Sigmoid colon (tissue), 4 donors: ENCODE results near the gene DHRS7B.

ENCODE experiments used
- EP300 ChIP-seq, 4 donors: sonication (generic); formaldehyde crosslinking; IDR thresholded peaks; one replicate each; pipeline ENCODE4 v1.6.1; 2017; ENCODE audit warnings: antibody characterized with exemption in 4 of 4
- POLR2A ChIP-seq, 2 donors: fragments of 450-650 bp; IDR thresholded peaks; one replicate each; pipeline ENCODE4 v1.6.1; 2016; ENCODE audit warnings: antibody characterized with exemption in 2 of 2, mild to moderate bottlenecking in 2 of 2, moderate library complexity in 2 of 2
- POLR2AphosphoS5 ChIP-seq, 4 donors: sonication (generic); formaldehyde crosslinking; IDR thresholded peaks; one replicate each; pipeline ENCODE4 v1.6.1; 2017; ENCODE audit warnings: antibody characterized with exemption in 4 of 4
- TF ChIP-seq, protein P1 (sequence below), 4 experiments: fragments of 450-650 bp in 3 of 4; fragments of 200-600 bp in 1 of 4; IDR thresholded peaks; one replicate each; pipeline ENCODE4 v1.5.1; 2016 to 2019; ENCODE audit warnings: antibody characterized with exemption in 4 of 4, mild to moderate bottlenecking in 3 of 4, moderate library complexity in 2 of 4

DNA sequence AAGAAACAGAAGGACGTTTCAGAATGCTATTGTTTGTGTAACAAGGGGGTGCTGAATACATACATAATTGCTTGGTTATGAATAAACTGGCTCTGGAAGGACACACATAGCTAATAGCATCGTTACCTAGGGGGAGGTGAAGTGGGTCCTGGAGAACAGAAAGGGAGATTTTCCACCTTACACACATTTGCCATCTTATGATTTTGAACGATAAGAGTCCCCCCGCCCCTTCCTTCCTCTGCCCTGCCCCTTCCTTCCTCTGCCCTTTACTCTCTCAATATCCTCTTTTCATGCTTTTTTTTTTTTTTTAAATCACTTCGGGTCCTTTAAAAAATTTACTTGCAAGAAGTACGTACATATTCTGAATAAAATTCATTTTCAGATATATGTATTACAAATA is 902 bp upstream of the DHRS7B start:
- TF ChIP-seq POLR2A (IDR thresholded peaks at IDR 0.05) = no peak
- TF ChIP-seq, protein P1, sequence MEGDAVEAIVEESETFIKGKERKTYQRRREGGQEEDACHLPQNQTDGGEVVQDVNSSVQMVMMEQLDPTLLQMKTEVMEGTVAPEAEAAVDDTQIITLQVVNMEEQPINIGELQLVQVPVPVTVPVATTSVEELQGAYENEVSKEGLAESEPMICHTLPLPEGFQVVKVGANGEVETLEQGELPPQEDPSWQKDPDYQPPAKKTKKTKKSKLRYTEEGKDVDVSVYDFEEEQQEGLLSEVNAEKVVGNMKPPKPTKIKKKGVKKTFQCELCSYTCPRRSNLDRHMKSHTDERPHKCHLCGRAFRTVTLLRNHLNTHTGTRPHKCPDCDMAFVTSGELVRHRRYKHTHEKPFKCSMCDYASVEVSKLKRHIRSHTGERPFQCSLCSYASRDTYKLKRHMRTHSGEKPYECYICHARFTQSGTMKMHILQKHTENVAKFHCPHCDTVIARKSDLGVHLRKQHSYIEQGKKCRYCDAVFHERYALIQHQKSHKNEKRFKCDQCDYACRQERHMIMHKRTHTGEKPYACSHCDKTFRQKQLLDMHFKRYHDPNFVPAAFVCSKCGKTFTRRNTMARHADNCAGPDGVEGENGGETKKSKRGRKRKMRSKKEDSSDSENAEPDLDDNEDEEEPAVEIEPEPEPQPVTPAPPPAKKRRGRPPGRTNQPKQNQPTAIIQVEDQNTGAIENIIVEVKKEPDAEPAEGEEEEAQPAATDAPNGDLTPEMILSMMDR (IDR thresholded peaks at IDR 0.05) = no peak
- TF ChIP-seq POLR2AphosphoS5 (IDR thresholded peaks at IDR 0.05) = no peak
- TF ChIP-seq EP300 (IDR thresholded peaks at IDR 0.05) = no peak
